GM21786 (cell line): ENCODE results near the gene FRMD1.

Experiments
- ATAC-seq: cut with Tn5 transposase; IDR thresholded peaks from one replicate; pipeline ENCODE4 v1.9.1; 2021; ENCODE audit not compliant: unreplicated experiment

FRMD1 gene

DNA sequence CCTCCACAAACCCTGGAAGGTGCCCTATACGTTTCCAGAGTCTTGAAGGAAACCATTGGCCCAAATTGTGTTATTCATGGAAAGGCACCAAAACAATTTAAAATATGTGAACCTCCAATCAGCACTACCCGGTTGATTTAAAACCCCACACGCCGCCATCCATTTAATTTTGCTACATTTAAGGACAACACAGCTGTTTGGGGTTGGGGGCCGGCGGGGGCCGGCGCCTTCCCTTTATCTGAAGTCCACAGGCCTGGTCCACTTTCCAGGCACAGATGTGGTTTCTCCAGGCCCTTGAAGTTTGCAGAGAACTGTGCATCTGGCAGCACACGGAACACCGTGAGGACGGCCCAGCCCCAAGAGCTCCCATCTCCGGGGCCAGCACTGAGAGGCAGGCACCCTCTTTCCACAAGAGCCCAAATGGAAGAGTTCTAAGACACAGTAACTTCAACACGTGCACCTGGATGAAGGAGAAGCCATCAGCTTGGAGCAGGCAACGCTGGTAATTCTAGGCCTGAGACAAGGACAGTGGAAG lies 16.8 kb upstream of the FRMD1 start:
- no peak for ATAC-seq

DNA sequence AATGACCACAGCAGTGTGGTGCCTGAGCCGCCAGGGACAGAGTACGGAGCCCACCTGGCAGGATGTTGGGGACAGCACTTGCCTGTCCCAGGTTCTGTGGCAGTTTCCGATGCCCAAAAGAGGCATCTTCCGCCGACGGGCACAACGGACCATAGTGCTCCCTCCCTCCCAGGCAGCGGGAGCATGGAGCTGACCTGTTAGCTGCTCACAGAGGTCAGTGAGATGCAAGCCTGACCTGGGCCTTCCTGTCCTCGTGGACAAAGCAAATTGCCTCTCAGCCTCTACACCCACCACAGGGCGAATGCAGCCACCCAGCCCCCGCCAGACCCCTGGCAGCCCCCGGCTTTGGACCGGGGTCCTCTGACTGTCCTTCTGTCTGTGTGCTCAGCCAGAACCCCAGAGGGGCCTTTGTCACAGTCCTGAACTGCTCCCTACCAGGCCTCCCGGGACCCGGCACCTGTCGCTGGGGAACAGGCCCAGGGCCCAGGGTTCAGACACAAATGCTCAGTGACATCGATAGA lies 16.2 kb upstream of the FRMD1 start:
- ATAC-seq, result no peak

- ATAC-seq, result no peak
These were observed 14.6 kb upstream of the FRMD1 start for GRCh38 chr6:168093634-168094033.

- ATAC-seq, result no peak
These were observed 14.1 kb upstream of the FRMD1 start for GRCh38 chr6:168093071-168093505.

DNA sequence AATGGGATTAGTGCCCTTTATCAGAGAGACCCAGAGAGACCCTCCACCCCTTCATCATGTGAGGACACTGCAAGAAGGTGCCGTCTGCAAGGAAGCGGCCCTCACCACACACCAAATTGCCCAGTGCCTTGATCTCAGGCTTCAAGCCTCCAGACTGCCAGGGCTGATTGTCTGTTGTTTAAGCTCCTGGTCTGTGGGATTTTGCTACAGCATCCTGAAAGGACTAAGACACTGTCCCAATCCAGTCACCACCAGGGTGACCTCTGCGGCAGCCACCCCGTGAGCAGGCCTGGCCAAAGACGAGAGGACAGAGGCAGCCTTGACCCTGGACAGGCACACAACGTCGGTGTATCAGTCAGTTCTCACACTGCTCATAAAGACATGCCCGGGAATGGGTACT lies 13.5 kb upstream of the FRMD1 start:
- no peak for ATAC-seq

- ATAC-seq, result no peak
These were observed 12.6 kb upstream of the FRMD1 start for GRCh38 chr6:168091381-168092264.

DNA sequence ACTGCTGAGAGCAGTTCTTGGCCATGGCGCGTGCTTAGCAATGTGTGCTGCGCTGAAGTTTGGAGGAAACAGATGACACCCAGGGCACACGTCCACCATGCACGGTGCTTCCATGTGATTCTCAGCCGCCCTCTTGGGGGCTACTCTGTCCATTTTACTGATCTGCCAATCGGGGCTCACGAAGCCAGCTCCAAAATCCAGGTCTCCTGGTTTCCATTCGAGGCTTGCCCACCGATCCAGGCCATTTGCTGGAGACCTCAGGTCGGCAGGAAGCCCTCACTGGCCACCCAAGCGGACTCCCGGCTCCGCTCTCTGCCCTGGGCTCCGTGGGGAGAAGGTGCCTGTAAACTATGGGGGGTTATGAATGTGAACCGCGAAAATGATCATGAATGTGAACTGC lies 11.7 kb upstream of the FRMD1 start:
- no peak for ATAC-seq

GRCh38 chr6:168090064-168090690 lies 11.2 kb upstream of the FRMD1 start:
- no peak for ATAC-seq

GRCh38 chr6:168089186-168090063 lies 10.4 kb upstream of the FRMD1 start:
- no peak for ATAC-seq

DNA sequence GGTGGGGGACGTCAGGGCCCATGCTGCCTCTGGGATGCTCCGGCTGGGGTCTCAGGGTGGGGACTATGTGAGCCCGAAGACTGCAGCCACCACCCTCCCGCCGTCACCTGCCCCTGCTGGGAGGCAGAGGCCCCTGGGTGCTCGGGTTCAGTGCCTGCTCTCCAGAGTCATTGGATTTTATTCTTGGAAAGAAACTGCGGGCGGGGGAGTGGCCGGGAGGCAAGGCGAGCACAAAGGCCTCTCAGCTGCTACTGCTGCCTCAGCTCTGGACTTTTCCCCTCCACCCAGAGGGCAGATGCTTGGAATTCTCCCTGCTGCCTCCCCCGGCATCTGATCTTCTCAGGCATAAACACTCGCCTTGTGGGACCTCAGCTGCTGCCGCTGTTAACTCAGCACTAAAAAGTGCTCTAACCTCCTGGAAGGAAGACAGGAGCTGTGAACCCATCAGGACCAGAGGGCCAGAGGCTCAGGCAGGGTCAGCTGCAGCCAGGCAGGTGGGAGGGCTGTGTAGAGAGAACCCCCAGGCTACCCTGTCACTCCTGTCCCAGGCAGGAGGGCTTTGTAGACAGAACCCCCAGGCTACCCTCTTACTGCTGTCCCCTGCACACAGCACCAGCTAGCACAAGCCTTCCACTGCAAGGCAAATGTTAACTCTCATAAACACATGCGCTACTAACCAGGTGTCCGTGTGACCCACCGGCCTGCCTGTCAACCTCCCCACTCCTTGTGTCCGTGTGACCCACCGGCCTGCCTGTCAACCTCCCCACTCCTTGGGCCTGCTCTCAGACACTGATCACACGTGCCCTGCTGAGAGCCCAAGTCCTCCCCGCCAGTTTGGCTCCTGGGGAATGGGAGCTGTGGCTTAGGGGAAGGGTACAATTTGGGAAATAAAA lies 9.4 kb upstream of the FRMD1 start:
- no peak for ATAC-seq

GRCh38 chr6:168087436-168088160 lies 8.6 kb upstream of the FRMD1 start:
- no peak for ATAC-seq

- no peak for ATAC-seq
These were observed 7.6 kb upstream of the FRMD1 start for GRCh38 chr6:168086616-168087015.

- ATAC-seq, result no peak
These were observed 7.1 kb upstream of the FRMD1 start for GRCh38 chr6:168086066-168086465.

GRCh38 chr6:168084465-168085160 lies 5.6 kb upstream of the FRMD1 start:
- no peak for ATAC-seq

- ATAC-seq, result no peak
These were observed 4.5 kb upstream of the FRMD1 start for GRCh38 chr6:168083514-168083885.

- no peak for ATAC-seq
These were observed 4.0 kb upstream of the FRMD1 start for GRCh38 chr6:168082860-168083513.

GRCh38 chr6:168081858-168082546 lies 3.0 kb upstream of the FRMD1 start:
- no peak for ATAC-seq
